GM23338 (cell line): ENCODE data around the gene USP6NL.

Experiments
- CREB1 ChIP-seq: fragments of 250-450 bp; sonication (Bioruptor Pico); IDR thresholded peaks from 2 replicates; pipeline ENCODE4 v1.5.0; 2020; ENCODE audit warnings: low read depth, mild to moderate bottlenecking, moderate library complexity
- EZH2 ChIP-seq: fragments of 200-600 bp; sonication (generic); IDR thresholded peaks from one replicate; pipeline ENCODE4 v1.8.0; 2017; ENCODE audit warnings: antibody characterized with exemption, mild to moderate bottlenecking, low read depth; ENCODE audit not compliant: unreplicated experiment
- EZH2phosphoT487 ChIP-seq: fragments of 200-600 bp; sonication (generic); IDR thresholded peaks from one replicate; pipeline ENCODE4 v1.8.1; 2018; ENCODE audit warnings: antibody characterized with exemption; ENCODE audit not compliant: unreplicated experiment
- JUNB ChIP-seq: IDR thresholded peaks from one replicate; pipeline ENCODE4 v1.6.1; 2016; ENCODE audit warnings: antibody characterized with exemption; ENCODE audit not compliant: unreplicated experiment
- NANOG ChIP-seq: IDR thresholded peaks from 2 replicates; pipeline ENCODE4 v1.6.1; 2016; ENCODE audit warnings: antibody characterized with exemption, borderline replicate concordance
- POLR2AphosphoS5 ChIP-seq: IDR thresholded peaks from 2 replicates; pipeline ENCODE4 v1.6.1; 2016; ENCODE audit warnings: antibody characterized with exemption, low read depth
- ZNF114 ChIP-seq: fragments of 250-450 bp; sonication (Bioruptor Pico); IDR thresholded peaks from 2 replicates; pipeline ENCODE4 v1.5.0; 2020; ENCODE audit warnings: mild to moderate bottlenecking, moderate library complexity
- ZNF331 ChIP-seq: fragments of 250-450 bp; sonication (Bioruptor Pico); IDR thresholded peaks from 2 replicates; pipeline ENCODE4 v1.5.0; 2020; ENCODE audit warnings: low read depth, mild to moderate bottlenecking, moderate library complexity
- TF ChIP-seq, protein P1 (sequence below), 2 experiments: fragments of 200-600 bp in 1 of 2; sonication (generic) in 1 of 2; conservative IDR thresholded peaks; 2 replicates each; pipeline versions ENCODE4 v1.5.1 to v1.6.1; 2016 to 2017; ENCODE audit warnings: antibody characterized with exemption in 2 of 2, low read depth in 2 of 2, mild to moderate bottlenecking in 2 of 2, moderate library complexity in 1 of 2
- TF ChIP-seq, protein P2 (sequence below): IDR thresholded peaks from 2 replicates; pipeline ENCODE4 v1.6.1; 2016; ENCODE audit warnings: antibody characterized with exemption
- TF ChIP-seq, protein P3 (sequence below): IDR thresholded peaks from one replicate; pipeline ENCODE4 v1.6.1; 2018; ENCODE audit warnings: antibody characterized with exemption; ENCODE audit not compliant: unreplicated experiment

DNA sequence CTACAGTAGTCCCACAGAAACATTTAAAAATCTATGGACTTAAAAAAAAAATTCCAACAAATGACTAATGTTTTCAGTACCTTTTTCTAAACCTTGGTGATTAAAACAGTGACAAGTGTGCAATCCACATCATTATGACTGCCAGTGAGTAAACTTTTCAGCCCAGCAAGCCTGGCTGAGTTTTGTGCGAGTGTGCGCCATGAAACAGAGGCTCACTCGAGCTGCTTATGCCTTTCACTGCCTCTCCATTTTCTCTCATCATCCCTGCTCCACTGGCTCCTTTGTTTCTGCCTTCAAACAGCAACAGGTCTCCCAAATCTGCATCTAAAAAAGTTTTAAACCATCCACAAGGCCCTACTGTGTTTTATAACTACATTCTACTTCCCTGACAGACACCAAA, 105.8 kb downstream of the USP6NL start:
- TF ChIP-seq, protein P1, sequence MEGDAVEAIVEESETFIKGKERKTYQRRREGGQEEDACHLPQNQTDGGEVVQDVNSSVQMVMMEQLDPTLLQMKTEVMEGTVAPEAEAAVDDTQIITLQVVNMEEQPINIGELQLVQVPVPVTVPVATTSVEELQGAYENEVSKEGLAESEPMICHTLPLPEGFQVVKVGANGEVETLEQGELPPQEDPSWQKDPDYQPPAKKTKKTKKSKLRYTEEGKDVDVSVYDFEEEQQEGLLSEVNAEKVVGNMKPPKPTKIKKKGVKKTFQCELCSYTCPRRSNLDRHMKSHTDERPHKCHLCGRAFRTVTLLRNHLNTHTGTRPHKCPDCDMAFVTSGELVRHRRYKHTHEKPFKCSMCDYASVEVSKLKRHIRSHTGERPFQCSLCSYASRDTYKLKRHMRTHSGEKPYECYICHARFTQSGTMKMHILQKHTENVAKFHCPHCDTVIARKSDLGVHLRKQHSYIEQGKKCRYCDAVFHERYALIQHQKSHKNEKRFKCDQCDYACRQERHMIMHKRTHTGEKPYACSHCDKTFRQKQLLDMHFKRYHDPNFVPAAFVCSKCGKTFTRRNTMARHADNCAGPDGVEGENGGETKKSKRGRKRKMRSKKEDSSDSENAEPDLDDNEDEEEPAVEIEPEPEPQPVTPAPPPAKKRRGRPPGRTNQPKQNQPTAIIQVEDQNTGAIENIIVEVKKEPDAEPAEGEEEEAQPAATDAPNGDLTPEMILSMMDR (conservative IDR thresholded peaks at IDR 0.05; ENCODE audit: low read depth in 2 of 2), result no peak
- TF ChIP-seq EZH2 (no peak), ZNF331 (CRISPR knock-in tag) (no peak), POLR2AphosphoS5 (no peak), NANOG (no peak), JUNB (no peak), EZH2phosphoT487 (no peak), CREB1 (CRISPR knock-in tag) (no peak), ZNF114 (CRISPR knock-in tag) (no peak)
- TF ChIP-seq, protein P2, sequence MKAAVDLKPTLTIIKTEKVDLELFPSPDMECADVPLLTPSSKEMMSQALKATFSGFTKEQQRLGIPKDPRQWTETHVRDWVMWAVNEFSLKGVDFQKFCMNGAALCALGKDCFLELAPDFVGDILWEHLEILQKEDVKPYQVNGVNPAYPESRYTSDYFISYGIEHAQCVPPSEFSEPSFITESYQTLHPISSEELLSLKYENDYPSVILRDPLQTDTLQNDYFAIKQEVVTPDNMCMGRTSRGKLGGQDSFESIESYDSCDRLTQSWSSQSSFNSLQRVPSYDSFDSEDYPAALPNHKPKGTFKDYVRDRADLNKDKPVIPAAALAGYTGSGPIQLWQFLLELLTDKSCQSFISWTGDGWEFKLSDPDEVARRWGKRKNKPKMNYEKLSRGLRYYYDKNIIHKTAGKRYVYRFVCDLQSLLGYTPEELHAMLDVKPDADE, result no peak
- TF ChIP-seq, protein P3, sequence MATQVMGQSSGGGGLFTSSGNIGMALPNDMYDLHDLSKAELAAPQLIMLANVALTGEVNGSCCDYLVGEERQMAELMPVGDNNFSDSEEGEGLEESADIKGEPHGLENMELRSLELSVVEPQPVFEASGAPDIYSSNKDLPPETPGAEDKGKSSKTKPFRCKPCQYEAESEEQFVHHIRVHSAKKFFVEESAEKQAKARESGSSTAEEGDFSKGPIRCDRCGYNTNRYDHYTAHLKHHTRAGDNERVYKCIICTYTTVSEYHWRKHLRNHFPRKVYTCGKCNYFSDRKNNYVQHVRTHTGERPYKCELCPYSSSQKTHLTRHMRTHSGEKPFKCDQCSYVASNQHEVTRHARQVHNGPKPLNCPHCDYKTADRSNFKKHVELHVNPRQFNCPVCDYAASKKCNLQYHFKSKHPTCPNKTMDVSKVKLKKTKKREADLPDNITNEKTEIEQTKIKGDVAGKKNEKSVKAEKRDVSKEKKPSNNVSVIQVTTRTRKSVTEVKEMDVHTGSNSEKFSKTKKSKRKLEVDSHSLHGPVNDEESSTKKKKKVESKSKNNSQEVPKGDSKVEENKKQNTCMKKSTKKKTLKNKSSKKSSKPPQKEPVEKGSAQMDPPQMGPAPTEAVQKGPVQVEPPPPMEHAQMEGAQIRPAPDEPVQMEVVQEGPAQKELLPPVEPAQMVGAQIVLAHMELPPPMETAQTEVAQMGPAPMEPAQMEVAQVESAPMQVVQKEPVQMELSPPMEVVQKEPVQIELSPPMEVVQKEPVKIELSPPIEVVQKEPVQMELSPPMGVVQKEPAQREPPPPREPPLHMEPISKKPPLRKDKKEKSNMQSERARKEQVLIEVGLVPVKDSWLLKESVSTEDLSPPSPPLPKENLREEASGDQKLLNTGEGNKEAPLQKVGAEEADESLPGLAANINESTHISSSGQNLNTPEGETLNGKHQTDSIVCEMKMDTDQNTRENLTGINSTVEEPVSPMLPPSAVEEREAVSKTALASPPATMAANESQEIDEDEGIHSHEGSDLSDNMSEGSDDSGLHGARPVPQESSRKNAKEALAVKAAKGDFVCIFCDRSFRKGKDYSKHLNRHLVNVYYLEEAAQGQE, result no peak
